AG10803 (cell line): ENCODE measurements around the gene SMYD3.

Experiments used
- DNase-seq: peaks from one replicate; pipeline ENCODE4 v3.0.0; 2010; ENCODE audit warnings: low read depth
- H3K4me3 ChIP-seq: 2 replicates; pipeline ENCODE4 v1.5.1; 2011; ENCODE audit warnings: mild to moderate bottlenecking, low read length, control low read depth
- CTCF ChIP-seq: conservative IDR thresholded peaks from 2 replicates; pipeline ENCODE4 v1.5.1; 2011; ENCODE audit warnings: mild to moderate bottlenecking, low read length, control low read depth, inconsistent platforms

Gene SMYD3

DNA sequence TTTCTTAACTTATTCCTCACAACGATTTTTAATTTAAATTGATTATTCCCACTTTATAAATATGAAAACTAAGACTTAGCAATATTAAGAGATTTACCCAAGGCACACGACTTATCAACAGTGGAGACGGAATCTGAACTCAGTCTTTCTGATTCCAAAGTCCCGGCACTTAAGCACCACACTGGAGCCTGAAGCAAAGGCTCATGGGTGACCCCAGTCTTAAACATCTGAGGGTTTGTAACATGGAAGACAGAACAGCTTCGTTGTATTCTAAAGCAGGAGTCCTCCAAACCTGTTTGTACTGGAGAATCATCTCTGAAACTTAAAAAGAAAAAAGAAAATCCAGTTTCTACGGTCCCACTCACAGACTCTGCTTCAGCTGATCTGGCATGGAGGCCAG, 519.5 kb downstream of the SMYD3 start:
- no peak for TF ChIP-seq CTCF
- no peak for DNase-seq
- H3K4me3 ChIP-seq, result no peak overlapping the region

DNA sequence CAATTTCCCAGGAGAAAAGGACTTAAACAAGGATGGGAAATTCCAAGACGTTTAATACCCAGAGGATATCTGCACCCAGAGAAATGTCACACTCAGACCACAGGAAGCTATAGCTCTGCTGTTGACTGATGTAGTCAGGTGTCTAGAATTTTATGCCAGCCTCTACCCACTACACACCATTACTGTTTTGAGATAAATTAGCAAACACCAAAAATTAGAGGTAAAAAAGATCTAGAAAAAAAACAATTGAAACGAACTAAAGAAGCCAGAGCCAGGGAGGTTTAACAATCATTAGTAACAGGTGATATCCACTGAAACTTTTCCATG, 519.9 kb downstream of the SMYD3 start:
- TF ChIP-seq CTCF, result no peak
- DNase-seq, result no peak
- H3K4me3 ChIP-seq, result no peak overlapping the region

- no peak overlapping the region for H3K4me3 ChIP-seq
- DNase-seq, result peak; percentile 87
- TF ChIP-seq CTCF, result no peak; the same call in 1 of the 2 replicates
Measured at GRCh38 chr1:245986404-245987218, 520.5 kb downstream of the SMYD3 start.

DNA sequence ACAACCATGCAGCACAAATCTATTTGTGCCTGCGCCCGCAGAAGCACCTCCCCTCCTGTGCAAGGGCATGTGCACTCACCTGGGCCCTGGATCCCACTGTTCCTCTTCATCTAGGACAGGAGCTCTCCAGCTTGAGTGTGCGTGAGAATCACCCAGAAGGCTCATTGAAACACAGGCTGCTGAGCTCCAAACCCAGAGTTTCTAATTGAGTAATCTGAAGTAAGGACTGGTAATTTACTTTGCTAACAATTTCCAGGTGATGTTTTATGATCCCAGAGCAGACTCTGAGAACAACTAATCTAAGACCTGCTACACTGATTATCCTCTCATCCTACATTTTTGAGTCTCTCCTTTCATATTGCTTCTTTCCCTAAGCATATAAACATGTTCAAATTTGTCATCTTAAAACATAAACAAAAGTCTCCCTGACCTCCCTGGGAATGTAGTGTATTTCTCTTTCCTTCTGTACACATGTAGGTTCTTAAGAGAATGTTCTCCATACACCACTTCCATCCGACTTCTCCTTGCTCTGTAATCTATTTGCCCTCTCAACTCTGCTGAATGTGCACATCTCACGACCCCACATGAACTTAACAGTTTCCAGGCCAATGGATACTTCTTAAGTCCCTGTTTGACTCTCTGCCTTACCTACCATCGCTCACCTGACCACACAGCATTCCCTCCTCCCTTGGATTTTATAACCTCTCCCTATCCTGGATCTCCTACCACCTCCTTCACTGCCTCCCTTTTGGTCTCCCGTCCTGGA, 522.5 kb downstream of the SMYD3 start:
- no peak for DNase-seq
- no peak overlapping the region for H3K4me3 ChIP-seq
- TF ChIP-seq CTCF, result no peak

- no peak for TF ChIP-seq CTCF
- no peak overlapping the region for H3K4me3 ChIP-seq
- DNase-seq, result peak; percentile 58
Measured at GRCh38 chr1:245983294-245983967, 523.6 kb downstream of the SMYD3 start.

DNA sequence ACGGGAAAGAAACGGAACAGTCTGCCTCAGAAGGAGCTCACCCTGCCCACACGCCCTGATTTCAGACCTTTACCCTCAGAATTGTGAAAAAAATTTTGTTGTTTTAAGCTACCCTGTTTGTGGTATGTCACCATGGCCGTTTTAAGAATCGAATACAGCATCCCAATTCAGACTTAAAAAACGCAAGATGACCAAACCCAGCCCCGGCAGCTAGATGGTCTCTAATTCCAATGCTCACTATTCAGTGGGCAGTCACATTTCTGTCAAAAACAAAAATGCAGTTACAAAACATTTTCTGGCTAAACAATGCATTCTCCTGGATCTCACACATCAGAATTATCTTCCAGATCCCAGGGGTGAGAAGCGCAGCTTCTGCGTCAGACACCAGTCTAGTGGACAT, 527.5 kb downstream of the SMYD3 start:
- DNase-seq, result no peak
- no peak overlapping the region for H3K4me3 ChIP-seq
- no peak for TF ChIP-seq CTCF

- no peak overlapping the region for H3K4me3 ChIP-seq
- TF ChIP-seq CTCF, result no peak
Measured at GRCh38 chr1:245978915-245979314, 528.2 kb downstream of the SMYD3 start.

More at GRCh38 chr1:245978915-245979314, 528.2 kb downstream of the SMYD3 start:
- DNase-seq, result no peak
